Small intestine (tissue), 7 donors: ENCODE results near the gene CDH3. TPM values are rescaled to one million over a fixed set of nuclear protein-coding genes. Genes with fewer than 3 reads are reported as not detected.

Source experiments
- DNase-seq, 2 donors: peaks; one replicate each; pipeline versions ENCODE4 v3.0.0 to v3.0.0-alpha.2; 2013
- FAIRE-seq: peaks from 2 replicates; lab custom pipeline; 2012; peaks lifted over from hg19 to GRCh38; lab: Jason Lieb, UNC
- H3K27ac ChIP-seq, 3 donors: one replicate each; pipeline ENCODE4 v1.5.1; 2013; ENCODE audit warnings: low read length in 2 of 3, mild to moderate bottlenecking in 2 of 3, control low read depth in 1 of 3, inconsistent platforms in 1 of 3, low read depth in 1 of 3, moderate library complexity in 1 of 3
- H3K27me3 ChIP-seq, 3 donors: one replicate each; pipeline ENCODE4 v1.6.1; 2013; ENCODE audit warnings: low read length in 3 of 3, inconsistent platforms in 1 of 3; ENCODE audit not compliant: control insufficient read depth in 3 of 3, insufficient read depth in 3 of 3
- H3K36me3 ChIP-seq, 3 donors: one replicate each; pipeline ENCODE4 v1.6.1; 2013; ENCODE audit warnings: low read length in 3 of 3, inconsistent platforms in 1 of 3, low read depth in 1 of 3, mild to moderate bottlenecking in 1 of 3, moderate library complexity in 1 of 3; ENCODE audit not compliant: control insufficient read depth in 3 of 3, insufficient read depth in 2 of 3
- H3K4me1 ChIP-seq, 3 donors: one replicate each; pipeline ENCODE4 v1.6.1; 2013; ENCODE audit warnings: low read length in 2 of 3, inconsistent platforms in 1 of 3, low read depth in 1 of 3, mild to moderate bottlenecking in 1 of 3, moderate library complexity in 1 of 3; ENCODE audit not compliant: control insufficient read depth in 3 of 3, insufficient read depth in 2 of 3
- H3K4me3 ChIP-seq, 3 donors: one replicate each; pipeline ENCODE4 v1.5.1; 2013; ENCODE audit warnings: low read length in 3 of 3, control low read depth in 1 of 3, inconsistent platforms in 1 of 3, low read depth in 1 of 3, mild to moderate bottlenecking in 1 of 3, moderate library complexity in 1 of 3
- H3K9me3 ChIP-seq, 2 donors: one replicate each; pipeline ENCODE4 v1.6.1; 2013; ENCODE audit warnings: low read depth in 1 of 2, low read length in 1 of 2; ENCODE audit not compliant: control insufficient read depth in 2 of 2, insufficient read depth in 1 of 2
- WGBS, 3 donors: extraction: QIAGEN DNeasy Blood & Tissue Kit; methylation state at CpG; one replicate each; pipeline ENCODE4 v1.1.7; 2013; 5-methylcytosine and 5-hydroxymethylcytosine counted together
- polyA plus RNA-seq, 4 donors: library from polyadenylated mRNA; stranded (reverse) in 3 of 4; unstranded in 1 of 4; fragments of 200-250 nt in 3 of 4; fragments of 120-200 nt in 1 of 4; gene quantifications; one replicate each; pipeline versions ENCODE4 v1.2.1 to v1.2.3, GENCODE V29; 2013
- donor health status: healthy with polysubstance abuse.
- donor health status: control.
- donor health status: control.
- donor health status: Bipolar disorder and iron deficiency.
- donor health status: healthy.

The CDH3 gene
- polyA plus RNA-seq, 4 donors: 0.33 to 1.4 (median 0.54) TPM; not detected in 1

DNA sequence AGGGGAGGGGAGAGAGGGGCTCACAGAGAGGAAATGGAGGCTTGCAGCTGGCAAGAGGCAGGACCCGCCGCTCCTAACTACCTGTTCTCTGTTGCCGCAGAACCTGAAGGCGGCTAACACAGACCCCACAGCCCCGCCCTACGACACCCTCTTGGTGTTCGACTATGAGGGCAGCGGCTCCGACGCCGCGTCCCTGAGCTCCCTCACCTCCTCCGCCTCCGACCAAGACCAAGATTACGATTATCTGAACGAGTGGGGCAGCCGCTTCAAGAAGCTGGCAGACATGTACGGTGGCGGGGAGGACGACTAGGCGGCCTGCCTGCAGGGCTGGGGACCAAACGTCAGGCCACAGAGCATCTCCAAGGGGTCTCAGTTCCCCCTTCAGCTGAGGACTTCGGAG is 53.0 kb downstream of the CDH3 start:
- DNase-seq (no peak), FAIRE-seq (no peak)
- Histone ChIP-seq H3K27me3 (no peaks in the 10 kb centered on the region), H3K27ac (no peak overlapping the region), H3K9me3 (no peaks in the 10 kb centered on the region), H3K4me3 (no peak overlapping the region), H3K36me3 (peaks cover 0 to 3% (median 0%) of the 10 kb centered on the region in 3 donors), H3K4me1 (no peaks in the 10 kb centered on the region)
- 91% methylated on average over 23 of the region's 23 CpGs for WGBS, 3 donors

DNA sequence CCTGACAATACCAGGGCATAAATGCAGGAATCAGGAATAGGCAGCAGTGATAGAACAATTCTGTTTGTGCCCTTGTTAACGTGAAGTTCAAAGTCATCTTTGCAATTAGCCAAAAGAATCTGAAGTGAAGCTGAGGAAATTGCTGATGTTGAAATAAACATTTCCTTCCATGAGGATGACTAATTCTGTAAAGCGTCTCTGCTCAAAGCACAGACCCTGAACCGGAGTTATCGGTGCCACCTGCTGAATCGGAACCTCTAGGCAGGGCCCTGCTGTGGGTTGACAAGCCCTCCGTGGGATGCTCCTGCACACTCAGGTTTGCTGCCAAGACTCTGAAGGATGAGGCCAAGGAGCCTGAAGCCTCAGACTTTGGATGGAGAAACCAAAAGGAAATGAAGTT is 55.0 kb downstream of the CDH3 start:
- Histone ChIP-seq H3K36me3 (peaks cover 0 to 3% (median 0%) of the 10 kb centered on the region in 3 donors), H3K27me3 (no peaks in the 10 kb centered on the region), H3K4me1 (no peaks in the 10 kb centered on the region), H3K9me3 (no peaks in the 10 kb centered on the region), H3K4me3 (no peak overlapping the region), H3K27ac (no peak overlapping the region)
- no peak for FAIRE-seq
- WGBS, 3 donors: 56 to 68% (median 60%) methylated on average over 6 of the region's 6 CpGs
- no peak for DNase-seq

DNA sequence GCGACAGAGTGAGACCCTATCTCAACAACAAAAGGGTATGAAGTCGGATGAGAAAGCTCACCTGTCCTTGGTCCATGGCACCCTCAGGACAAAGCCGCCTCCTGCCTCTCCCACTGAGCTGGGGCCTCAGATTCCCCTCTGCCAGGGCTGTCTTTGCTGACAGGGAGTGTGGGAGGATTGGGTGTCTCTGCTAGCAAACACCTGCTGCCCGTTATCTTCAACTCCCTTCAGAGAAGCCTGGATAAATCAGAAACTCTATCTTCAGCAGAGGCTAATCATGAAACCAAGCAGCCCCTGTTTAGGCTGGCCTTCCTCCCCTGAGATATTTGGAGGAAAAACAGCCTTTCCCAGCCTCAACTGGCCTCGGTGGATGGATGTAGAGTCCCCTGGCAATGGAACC is 55.7 kb downstream of the CDH3 start:
- Histone ChIP-seq H3K27me3 (no peaks in the 10 kb centered on the region), H3K4me1 (no peaks in the 10 kb centered on the region), H3K4me3 (no peak overlapping the region), H3K36me3 (peaks cover 0 to 3% (median 0%) of the 10 kb centered on the region in 3 donors), H3K9me3 (no peaks in the 10 kb centered on the region), H3K27ac (no peak overlapping the region)
- DNase-seq (no peak), FAIRE-seq (no peak)
- WGBS, 3 donors: 72 to 86% (median 80%) methylated on average over 5 of the region's 5 CpGs

DNA sequence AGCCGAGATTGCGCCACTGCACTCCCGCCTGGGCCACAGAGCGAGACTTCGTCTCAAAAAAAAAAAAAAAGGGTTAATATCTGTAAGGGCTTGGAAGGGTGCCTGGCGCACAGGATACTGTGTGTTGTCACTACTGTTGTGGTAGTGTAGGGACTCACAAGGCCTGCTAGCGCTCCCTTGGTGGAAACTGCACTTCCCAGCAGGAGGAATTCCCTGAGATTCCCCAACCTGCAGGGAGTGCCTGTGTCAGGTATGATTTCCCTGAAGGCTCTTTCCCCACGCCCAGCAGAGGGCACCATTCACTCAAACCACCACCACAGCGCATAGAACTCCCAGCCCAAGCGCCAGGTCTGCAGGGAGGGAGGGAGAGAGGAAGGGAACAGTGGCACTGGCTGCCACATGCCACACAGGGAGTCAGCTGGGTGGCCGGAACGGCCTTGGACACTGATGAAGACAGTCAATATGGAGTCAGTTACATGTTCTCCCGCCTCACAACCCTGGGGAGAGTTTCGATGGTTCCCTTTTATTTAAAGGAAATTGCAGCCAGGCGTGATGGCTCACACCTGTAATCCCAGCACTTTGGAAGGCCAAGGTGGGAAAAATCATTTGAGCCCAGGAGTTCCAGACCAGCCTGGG is 59.2 kb downstream of the CDH3 start:
- Histone ChIP-seq H3K4me3 (no peak overlapping the region), H3K9me3 (no peaks in the 10 kb centered on the region), H3K27me3 (no peaks in the 10 kb centered on the region), H3K27ac (no peak overlapping the region), H3K36me3 (no peaks in the 10 kb centered on the region), H3K4me1 (peaks cover 0 to 11% (median 0%) of the 10 kb centered on the region in 3 donors)
- FAIRE-seq: no peak
- 20 to 45% (median 34%) methylated on average over 10 to 15 of the region's 15 CpGs for WGBS, 3 donors
- DNase-seq: peak; percentile 94 to 97

DNA sequence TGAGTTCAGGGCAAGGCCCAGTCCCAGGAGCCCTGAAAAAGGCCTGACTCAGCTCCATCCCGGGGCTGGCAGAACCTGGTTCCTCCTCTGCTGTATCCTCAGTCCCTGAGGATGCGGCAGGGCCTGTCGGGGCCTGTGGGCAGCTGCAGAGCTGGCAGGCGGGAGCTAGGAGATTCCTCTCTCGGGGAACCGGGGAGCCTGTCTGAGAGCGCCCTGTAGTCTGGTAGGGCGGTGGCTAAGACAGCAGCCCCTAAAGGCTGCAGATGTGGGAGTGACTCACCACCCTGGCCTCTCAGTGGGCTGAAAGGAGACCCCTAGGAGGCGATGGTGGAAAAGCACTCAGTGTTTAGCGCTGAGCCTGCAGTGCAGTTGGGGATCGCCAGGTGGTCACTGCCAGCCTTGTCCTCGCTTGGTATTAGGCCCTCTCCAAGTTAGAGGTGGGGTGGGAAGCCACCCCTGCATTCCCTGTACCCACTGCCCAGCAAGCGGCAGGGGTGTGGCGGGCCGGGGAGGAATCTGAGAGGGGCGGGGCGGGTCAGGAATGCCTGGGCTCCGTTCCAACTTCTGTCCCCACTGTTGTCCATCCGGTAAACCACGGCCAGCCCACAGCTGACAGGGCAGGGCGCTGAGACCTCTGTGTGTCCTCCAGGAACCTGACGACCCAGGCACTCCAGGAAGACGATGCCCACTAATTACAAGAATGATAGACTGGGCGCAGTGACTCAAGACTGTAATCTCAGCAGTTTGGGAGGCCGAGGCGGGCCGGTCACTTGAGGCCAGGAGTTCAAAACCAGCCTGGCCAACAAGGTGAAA is 62.4 kb downstream of the CDH3 start:
- H3K9me3 ChIP-seq: no peaks in the 10 kb centered on the region
- H3K27ac ChIP-seq: peak overlapping the region; percentile 53 to 72 (median 68)
- FAIRE-seq (no peak), DNase-seq (peak; percentile 74 to 86)
- WGBS, 3 donors: 41 to 59% (median 55%) methylated on average over 26 to 27 of the region's 27 CpGs
- no peaks in the 10 kb centered on the region for H3K27me3 ChIP-seq
- H3K4me1 ChIP-seq: peaks cover 0 to 11% (median 0%) of the 10 kb centered on the region in 3 donors
- H3K4me3 ChIP-seq: no peak overlapping the region
- H3K36me3 ChIP-seq: no peaks in the 10 kb centered on the region

DNA sequence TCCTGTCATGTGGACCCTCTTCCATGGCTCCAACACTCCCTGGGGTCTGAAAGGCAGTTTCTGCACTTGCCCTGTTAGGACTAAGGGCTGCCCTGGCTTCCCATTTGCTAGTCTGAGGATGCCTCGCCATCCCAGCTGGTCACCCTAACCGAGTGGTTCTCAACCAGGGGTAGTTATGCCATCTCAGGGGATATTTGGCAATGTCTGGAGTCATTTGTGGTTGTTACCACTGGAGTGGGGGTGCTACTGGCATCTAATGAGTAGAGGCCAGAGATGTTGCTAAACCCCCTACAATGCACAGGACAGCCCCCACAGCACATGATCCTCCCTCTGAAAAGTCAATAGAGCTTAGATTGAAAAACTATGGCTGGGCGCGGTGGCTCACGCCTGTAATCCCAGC is 65.1 kb downstream of the CDH3 start:
- DNase-seq (no peak), FAIRE-seq (no peak)
- H3K27me3 ChIP-seq: no peaks in the 10 kb centered on the region
- H3K9me3 ChIP-seq: no peaks in the 10 kb centered on the region
- H3K4me3 ChIP-seq: no peak overlapping the region
- H3K4me1 ChIP-seq: peaks cover 0 to 15% (median 0%) of the 10 kb centered on the region in 3 donors
- 88 to 95% (median 91%) methylated on average over 5 of the region's 5 CpGs for WGBS, 3 donors
- H3K27ac ChIP-seq: no peak overlapping the region
- H3K36me3 ChIP-seq: no peaks in the 10 kb centered on the region

DNA sequence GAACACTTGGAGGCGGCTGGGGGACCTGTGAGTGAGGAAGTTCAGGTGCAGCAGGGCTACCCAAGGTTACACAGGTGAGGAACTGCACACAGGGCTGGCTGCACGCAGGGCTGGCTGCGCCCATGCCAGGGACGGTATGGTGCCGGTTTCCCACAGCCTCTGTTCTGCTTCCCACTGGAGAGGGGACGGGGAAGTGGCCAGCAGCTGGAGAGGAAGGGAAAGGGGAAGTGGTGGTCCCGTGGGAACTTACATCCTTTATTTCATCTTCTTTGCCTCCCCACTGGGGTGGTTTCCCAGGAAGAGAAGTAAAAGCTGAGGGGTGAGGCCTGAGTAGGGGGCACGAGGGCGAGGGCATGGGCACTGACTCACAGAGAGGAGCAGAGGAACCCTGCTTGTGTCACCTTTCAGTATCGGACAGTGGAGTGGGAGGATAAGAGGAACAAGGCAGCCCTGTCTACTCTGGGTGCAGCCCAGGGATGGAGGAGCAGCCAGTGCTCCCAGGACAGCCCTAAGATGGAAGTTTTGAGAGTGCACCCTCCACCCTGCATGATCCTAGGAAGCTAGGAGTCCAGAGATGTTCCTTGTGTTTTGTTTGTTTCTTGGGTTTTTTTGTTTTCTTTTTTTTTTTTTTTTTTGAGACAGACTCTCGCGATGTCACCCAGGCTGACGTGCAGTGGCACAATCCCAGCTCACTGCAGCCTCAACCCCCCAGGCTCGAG is 66.5 kb downstream of the CDH3 start:
- H3K27me3 ChIP-seq: no peaks in the 10 kb centered on the region
- FAIRE-seq (no peak), DNase-seq (no peak)
- WGBS, 3 donors: 43 to 49% (median 44%) methylated on average over 12 to 14 of the region's 14 CpGs
- peaks cover 0 to 28% (median 0%) of the 10 kb centered on the region in 3 donors for H3K4me1 ChIP-seq
- no peak overlapping the region for H3K27ac ChIP-seq
- H3K4me3 ChIP-seq: no peak overlapping the region
- H3K36me3 ChIP-seq: no peaks in the 10 kb centered on the region
- peaks cover 0 to 9% of the 10 kb centered on the region in 2 donors for H3K9me3 ChIP-seq

DNA sequence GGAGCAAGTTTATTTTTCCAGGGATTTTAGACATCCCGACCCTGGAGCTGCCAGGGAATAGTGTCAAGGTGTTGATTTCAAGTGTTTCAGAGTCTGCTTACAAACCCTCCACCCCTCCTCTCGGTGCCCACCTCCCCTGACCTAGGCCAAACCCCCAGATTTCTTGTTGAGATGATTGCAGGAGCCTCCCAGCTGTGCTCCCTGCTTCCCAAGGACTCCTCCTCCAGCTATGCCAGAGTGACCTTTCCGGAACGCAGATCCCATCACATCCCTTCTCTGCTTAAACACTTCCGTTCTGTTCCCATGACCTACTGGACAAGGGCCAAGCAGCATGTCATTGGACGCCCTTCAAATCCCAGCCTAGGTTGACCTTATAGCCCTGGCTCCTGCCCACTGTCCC is 68.3 kb downstream of the CDH3 start:
- H3K4me1 ChIP-seq: peaks cover 0 to 17% (median 0%) of the 10 kb centered on the region in 3 donors
- no peaks in the 10 kb centered on the region for H3K36me3 ChIP-seq
- H3K27ac ChIP-seq: no peak overlapping the region
- H3K9me3 ChIP-seq: peaks cover 0 to 18% of the 10 kb centered on the region in 2 donors
- 59 to 83% (median 79%) methylated on average over 6 of the region's 6 CpGs for WGBS, 3 donors
- no peak for FAIRE-seq
- H3K4me3 ChIP-seq: no peak overlapping the region
- no peaks in the 10 kb centered on the region for H3K27me3 ChIP-seq
- no peak for DNase-seq
